ENCODE data around the gene NBDY. TPM values are rescaled to one million over a fixed set of nuclear protein-coding genes. Genes with fewer than 3 reads are reported as not detected.
A peak's percentile ranks its signal among the peaks of the same experiment; 100 is the strongest.
"Not testable (repeated sequence)": the region's sequence is repeated elsewhere in the genome, so short reads cannot be mapped to it uniquely, and the experiment has no call there.

NBDY gene
- total RNA-seq, 2 donors from 2014 or later: 57.7 to 66.5 TPM

DNA sequence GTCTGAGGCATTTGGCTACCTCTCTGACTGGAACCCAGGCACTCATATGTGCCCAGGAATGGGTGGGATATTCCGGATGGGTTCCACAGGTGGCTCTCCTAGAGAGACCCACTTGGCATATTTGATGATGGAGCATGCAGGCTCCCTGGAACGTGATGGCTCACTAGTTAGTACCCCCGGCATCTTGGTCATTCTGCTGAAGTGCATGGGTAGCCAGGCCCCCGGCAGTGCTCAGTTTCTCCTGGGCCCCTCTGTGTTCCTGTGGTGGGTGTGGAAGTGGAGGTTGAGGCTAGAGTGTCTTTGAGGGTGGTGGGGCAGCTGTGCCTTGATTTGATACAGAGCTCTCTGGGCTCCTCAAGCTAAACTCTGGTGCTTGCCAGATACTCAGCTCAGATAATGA lies 29.4 kb downstream of the NBDY start:
- no peak overlapping the region for H3K27ac Mint-ChIP-seq
- H3K36me3 Mint-ChIP-seq (ENCODE audit: insufficient read depth in 2 of 2): peaks cover 6% of the 10 kb centered on the region in 2 donors
- no peak overlapping the region for H3K4me3 Mint-ChIP-seq
- H3K9me3 Mint-ChIP-seq: peaks cover 0 to 1% of the 10 kb centered on the region in 2 donors
- DNase-seq (no peak), ATAC-seq (replicated peaks in 1 of 2) (no peak)
- H3K4me1 Mint-ChIP-seq (ENCODE audit: low read depth): peaks cover 23% of the 10 kb centered on the region
- H3K27me3 Mint-ChIP-seq (ENCODE audit: low read depth): no peaks in the 10 kb centered on the region

DNA sequence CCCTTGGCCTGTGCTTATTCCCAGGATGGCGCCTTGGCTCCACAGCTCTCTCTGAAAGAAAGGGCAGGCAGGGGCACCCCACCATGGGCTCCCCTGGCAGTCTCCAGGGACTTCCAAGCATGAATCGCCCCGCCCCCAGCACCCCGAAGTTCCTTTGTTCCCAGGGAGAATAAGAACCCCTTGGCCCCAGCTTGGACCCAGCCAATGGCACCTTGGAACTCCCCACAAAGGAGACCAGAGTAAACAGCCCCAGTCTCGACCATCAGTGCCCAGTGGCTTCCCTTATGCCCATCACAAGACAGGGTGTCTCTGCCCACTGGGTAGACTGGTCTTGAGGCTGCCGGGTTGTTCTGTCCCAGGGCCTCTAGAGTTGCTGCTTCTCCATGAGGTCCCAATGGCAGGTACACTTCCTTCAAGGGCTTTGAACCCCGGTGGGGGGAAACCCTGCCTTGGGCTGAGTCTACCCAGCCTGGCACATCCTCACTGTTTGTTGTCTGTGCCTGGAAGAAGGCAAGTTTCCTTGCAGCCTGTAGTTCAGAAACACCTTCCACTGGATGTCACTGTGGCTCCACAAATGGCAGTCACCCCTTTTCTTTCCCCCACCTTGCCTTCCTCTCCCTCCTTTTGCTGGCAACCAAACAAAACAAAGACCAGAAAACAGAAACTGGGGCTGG lies 30.8 kb downstream of the NBDY start:
- no peaks in the 10 kb centered on the region for H3K36me3 Mint-ChIP-seq (ENCODE audit: insufficient read depth in 2 of 2)
- H3K9me3 Mint-ChIP-seq: no peaks in the 10 kb centered on the region
- no peak overlapping the region for H3K27ac Mint-ChIP-seq
- no peaks in the 10 kb centered on the region for H3K27me3 Mint-ChIP-seq (ENCODE audit: low read depth)
- H3K4me3 Mint-ChIP-seq: no peak overlapping the region
- H3K4me1 Mint-ChIP-seq (ENCODE audit: low read depth): peaks cover 36% of the 10 kb centered on the region
- ATAC-seq (replicated peaks in 1 of 2) (no peak), DNase-seq (no peak)

DNA sequence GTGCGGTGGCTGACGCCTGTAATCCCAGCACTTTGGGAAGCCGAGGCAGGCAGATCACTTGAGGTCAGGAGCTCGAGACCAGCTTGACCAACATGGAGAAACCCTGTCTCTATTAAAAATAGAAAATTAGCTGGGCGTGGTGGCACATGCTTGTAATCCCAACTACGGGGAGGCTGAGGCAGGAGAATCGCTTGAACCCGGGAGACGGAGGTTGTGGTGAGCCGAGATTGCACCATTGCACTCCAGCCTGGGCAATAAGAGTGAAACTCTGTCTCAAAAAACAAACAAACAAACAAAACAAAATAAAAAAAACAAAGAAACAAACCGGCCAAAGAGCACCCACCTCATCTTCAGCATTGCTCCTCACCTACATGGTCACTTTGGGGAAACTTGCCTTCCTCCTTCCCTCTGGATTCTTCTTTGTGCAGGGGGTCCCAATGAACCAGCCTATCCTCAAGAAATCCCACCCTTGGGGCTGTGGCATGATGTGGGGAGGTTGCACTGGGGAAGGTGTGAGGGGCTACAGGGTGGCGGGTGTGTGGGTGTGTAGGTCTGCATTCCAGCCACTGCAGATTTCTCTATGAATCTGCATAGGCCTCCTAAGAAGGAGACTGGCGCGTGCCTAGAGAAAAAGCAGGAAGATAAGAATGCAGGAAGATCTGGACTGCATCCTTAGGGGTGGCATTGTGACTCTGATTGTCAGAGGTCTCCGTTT lies 31.5 kb downstream of the NBDY start:
- not testable (repeated sequence) for DNase-seq; H3K27me3 Mint-ChIP-seq (ENCODE audit: low read depth); ATAC-seq (replicated peaks in 1 of 2); H3K27ac Mint-ChIP-seq; H3K36me3 Mint-ChIP-seq (ENCODE audit: insufficient read depth in 2 of 2); H3K9me3 Mint-ChIP-seq; H3K4me3 Mint-ChIP-seq
- H3K4me1 Mint-ChIP-seq (ENCODE audit: low read depth): peaks cover 43% of the 10 kb centered on the region

DNA sequence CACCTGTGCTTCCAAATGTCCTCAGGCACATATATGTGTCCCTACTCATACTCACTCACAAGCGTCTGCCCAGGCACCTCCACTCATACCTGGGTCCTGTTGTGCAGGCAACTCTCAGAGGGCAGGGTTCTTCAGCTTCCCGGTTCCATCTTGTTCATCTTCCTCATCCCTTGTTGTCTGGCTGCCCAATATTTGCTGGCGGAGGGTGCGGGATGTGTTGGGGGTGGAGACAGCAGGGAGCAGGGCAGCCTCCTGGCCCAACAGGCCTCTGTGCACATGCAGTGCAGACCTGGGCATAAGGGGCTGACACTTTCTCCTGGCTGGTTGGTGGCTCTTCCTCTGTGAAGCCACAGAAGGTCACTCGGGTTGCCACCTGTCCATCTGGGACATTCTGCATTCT lies 32.1 kb downstream of the NBDY start:
- no peaks in the 10 kb centered on the region for H3K27me3 Mint-ChIP-seq (ENCODE audit: low read depth)
- peaks cover 0 to 2% of the 10 kb centered on the region in 2 donors for H3K36me3 Mint-ChIP-seq (ENCODE audit: insufficient read depth in 2 of 2)
- H3K4me1 Mint-ChIP-seq (ENCODE audit: low read depth): peaks cover 49% of the 10 kb centered on the region
- no peak for DNase-seq
- no peaks in the 10 kb centered on the region for H3K9me3 Mint-ChIP-seq
- H3K4me3 Mint-ChIP-seq: no peak overlapping the region
- no peak overlapping the region for H3K27ac Mint-ChIP-seq
- no peak for ATAC-seq (replicated peaks in 1 of 2)

DNA sequence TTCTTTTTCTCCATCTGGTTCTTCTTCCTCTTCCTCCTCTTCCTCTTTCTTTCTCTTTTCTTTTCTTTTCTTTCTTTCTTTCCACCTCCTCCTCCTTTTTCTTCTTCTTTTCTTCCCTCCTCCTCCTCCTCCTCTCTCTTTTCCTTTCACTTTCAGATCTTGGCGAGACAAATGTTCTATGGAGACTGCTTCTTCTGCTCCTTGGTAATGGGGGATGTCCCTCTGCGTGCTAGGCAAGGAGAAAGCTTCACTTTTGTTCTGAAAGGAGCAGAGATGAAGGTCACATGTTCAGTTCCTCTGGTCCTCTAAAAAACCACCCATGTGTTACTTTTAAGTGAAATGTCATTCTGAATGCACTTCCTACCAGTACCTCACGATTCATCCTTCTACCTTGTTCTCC lies 33.2 kb downstream of the NBDY start:
- Mint-ChIP-seq H3K4me3 (peak overlapping the region; percentile 75 to 88), H3K27ac (peak overlapping the region; percentile 90), H3K9me3 (no peaks in the 10 kb centered on the region), H3K27me3 (ENCODE audit: low read depth) (no peaks in the 10 kb centered on the region), H3K4me1 (ENCODE audit: low read depth) (peaks cover 53% of the 10 kb centered on the region), H3K36me3 (ENCODE audit: insufficient read depth in 2 of 2) (peaks cover 0 to 2% of the 10 kb centered on the region in 2 donors)
- DNase-seq (no peak), ATAC-seq (replicated peaks in 1 of 2) (peak in 1 of 2 donors; percentile 30)

DNA sequence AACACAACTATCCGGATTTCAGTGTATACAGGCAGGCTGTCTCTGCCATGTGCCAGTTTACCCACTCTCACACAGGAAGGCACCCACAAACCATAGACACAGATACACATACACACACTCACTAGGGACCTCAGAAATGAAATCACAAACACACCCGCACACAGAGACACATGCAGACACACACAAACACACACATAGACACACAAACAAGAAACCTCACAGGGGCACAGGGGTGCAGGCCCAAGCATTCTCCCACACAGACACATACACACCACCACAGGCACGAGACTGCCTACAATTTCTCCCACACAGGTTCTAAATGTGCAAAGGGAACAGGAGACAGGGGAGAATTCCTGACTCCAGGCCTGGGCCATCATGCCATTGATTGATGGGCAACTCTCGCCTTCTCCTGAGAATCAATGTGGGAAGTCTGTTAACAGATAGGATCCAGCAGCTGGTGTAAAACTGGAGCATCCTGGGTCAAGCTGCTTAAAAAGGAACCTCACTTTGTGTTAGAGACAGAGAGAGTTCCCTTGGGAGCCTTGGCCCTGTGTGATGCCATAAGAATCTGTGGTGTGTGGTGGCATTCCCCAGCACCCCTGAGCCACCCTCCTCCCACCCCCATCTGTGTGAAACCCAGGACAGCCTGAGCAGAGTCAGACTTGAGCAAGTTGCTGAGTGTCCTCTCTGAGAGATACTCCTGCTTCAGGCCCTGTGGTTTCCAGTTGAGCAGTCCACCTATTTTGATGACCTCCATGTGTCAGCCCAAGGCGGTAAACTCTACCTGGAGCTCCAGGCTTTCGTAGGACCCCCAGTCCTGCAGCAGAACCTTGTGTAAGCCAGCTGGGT lies 33.9 kb downstream of the NBDY start:
- Mint-ChIP-seq H3K36me3 (ENCODE audit: insufficient read depth in 2 of 2) (peaks cover 0 to 2% of the 10 kb centered on the region in 2 donors), H3K27ac (peak overlapping the region; percentile 90), H3K4me3 (peak overlapping the region; percentile 75 to 88), H3K4me1 (ENCODE audit: low read depth) (peaks cover 53% of the 10 kb centered on the region), H3K27me3 (ENCODE audit: low read depth) (no peaks in the 10 kb centered on the region), H3K9me3 (no peaks in the 10 kb centered on the region)
- DNase-seq (no peak), ATAC-seq (replicated peaks in 1 of 2) (peak in 1 of 2 donors; percentile 9)

DNA sequence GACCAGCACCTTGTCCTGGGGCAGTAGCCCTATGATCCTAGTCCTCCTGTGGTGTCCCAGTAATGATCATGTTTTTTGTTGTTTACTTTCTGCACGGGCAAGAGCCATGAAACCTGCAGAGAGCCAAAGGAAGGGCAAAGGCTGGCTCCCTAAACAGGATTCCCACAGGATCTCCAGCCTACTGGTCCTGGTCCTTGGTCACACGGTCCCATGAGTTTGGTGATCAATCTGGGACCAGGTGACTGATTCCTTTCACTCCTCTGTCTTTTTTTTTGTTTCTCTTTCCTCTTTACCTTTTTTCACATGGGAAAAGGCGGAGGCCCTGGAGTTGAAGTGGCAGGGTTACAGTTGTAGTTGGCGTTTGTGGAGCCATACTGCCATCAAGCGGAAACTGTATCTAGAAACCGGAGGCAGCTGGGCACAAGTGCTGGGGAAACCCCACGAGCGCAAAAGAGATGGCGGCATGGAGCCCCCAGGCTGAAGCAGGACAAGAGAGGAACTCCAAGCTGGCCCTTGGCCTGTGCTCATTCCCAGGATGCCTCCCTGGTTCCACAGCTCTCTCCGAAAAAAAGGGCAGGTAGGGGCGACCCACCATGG lies 34.6 kb downstream of the NBDY start:
- Mint-ChIP-seq H3K27me3 (ENCODE audit: low read depth) (no peaks in the 10 kb centered on the region), H3K9me3 (no peaks in the 10 kb centered on the region), H3K27ac (peak overlapping the region; percentile 92), H3K4me3 (peak overlapping the region; percentile 88 to 90), H3K36me3 (ENCODE audit: insufficient read depth in 2 of 2) (peaks cover 0 to 2% of the 10 kb centered on the region in 2 donors), H3K4me1 (ENCODE audit: low read depth) (peaks cover 53% of the 10 kb centered on the region)
- peak in 1 of 2 donors; percentile 25 for ATAC-seq (replicated peaks in 1 of 2)
- peak in 1 of 2 donors; percentile 79 for DNase-seq

DNA sequence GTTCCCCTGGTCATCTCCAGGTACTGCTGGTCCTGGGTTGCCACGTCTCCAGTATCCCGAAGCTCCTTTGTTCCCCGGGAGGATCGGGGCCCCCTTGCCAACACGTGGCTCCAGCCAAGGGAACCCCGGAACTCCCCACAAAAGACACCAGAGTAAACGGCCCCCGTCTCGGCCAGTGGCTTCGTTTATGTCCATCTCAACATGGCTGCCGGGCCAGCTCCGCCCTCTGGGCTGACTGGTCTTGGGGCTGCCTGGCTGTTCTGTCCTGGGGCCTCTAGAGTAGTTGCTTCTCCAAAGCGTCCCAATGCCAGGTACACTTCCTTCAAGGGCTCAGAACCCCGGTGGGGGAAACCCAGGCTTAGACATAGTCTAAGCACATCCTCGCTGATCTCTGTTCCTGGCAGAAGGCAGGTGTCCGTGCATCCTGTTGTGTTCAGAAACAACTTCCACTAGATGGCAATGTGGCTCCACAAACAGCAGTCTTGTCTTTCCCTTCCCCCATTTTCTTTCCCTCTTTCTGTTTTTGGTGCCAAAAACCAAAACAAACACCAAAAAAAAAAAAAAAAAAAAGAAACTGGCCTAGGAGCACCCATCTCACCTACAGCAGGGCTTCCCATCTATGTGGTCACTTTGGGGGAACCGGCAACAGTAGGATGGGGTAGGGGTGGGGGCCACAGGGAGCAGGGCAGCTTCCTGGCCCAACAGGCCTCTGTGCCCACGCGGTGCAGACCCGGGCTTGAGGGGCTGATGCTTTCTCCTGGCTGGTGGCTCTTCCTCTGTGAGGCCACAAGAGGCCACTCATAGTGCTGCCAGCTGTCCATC lies 35.3 kb downstream of the NBDY start:
- Mint-ChIP-seq H3K27ac (peak overlapping the region; percentile 98), H3K4me3 (peak overlapping the region; percentile 88 to 90), H3K9me3 (no peaks in the 10 kb centered on the region), H3K4me1 (ENCODE audit: low read depth) (peaks cover 53% of the 10 kb centered on the region), H3K36me3 (ENCODE audit: insufficient read depth in 2 of 2) (peaks cover 0 to 2% of the 10 kb centered on the region in 2 donors), H3K27me3 (ENCODE audit: low read depth) (no peaks in the 10 kb centered on the region)
- DNase-seq: peak; percentile 70 to 82
- ATAC-seq (replicated peaks in 1 of 2): peak; percentile 56 to 75

DNA sequence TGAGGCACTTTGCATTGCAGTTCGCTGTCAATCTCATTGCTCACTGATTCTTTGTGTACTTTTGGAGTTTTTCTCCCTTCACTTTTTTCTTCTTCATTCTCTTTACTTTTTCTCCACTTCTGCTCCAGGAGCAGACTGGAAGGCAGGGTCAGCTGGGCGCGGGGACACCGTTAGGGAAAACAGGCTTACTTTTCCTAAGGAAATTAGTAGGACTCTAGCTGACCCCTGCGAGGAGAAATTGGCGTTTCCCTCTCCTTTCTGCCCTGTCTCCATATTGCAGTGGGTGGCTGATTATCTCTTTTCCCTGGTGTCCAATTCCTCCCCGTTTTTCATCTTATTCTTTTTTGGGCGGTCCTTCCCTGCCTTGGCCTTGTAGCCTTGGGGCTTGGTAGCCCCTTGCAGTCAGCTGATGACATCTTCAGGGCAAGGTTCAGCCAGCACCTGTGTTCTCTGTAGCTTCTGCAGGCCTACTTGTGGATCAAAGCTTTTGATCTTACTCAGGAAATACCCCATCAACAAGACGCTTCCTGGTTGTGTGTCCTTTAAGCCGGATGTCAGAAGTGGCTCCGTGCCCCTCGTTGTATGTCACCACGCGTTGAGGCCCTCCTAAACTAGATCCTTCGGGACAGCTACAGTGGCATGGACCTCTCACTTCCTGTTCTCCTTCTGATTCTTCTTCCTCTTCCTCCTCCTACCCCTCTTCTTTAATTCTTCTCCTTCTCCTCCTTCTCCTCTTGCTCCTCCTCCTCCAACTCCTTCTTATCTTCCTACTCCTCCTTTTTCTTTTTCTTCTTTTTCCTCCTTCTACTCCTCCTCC lies 36.1 kb downstream of the NBDY start:
- Mint-ChIP-seq H3K27ac (peak overlapping the region; percentile 98), H3K4me1 (ENCODE audit: low read depth) (peaks cover 53% of the 10 kb centered on the region), H3K27me3 (ENCODE audit: low read depth) (no peaks in the 10 kb centered on the region), H3K36me3 (ENCODE audit: insufficient read depth in 2 of 2) (peaks cover 0 to 2% of the 10 kb centered on the region in 2 donors), H3K9me3 (no peaks in the 10 kb centered on the region), H3K4me3 (peak overlapping the region; percentile 88 to 90)
- DNase-seq: peak in 1 of 2 donors; percentile 18
- ATAC-seq (replicated peaks in 1 of 2): peak in 1 of 2 donors; percentile 45

DNA sequence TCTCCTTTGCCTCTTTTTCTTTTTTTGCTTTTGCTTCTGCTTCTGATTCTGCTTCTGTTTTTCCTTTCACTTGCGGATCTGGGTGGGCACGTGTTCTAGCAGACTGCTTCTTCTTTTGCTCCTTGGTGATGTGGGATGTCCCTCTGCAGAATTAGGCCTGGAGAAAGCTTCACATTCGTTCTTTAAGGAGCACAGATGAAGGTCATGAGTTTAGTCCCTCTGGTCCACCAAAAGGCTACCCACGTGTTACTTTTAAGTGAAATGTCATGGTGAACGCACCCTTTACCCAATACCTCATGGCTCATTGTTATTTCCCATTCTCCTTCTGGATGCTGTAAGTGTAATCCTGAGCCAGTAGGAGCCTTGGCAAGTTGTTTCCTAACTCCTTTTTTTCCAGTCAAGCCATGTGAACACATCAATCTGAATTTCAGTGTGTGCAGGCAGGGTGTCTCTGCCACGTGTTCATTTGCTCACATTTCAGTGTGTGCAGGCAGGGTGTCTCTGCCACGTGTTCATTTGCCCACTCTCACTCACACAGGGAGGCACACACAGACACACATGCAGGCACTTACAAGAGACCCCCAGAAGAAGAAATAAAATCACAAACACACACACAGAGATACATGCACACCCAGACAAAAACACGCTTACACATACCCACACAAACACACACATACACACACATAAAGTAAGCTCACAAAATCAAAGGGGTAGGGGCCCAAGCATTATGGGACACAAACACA lies 36.9 kb downstream of the NBDY start:
- Mint-ChIP-seq H3K9me3 (no peaks in the 10 kb centered on the region), H3K27ac (peak overlapping the region; percentile 98), H3K4me1 (ENCODE audit: low read depth) (peaks cover 53% of the 10 kb centered on the region), H3K4me3 (peak overlapping the region; percentile 88 to 90), H3K27me3 (ENCODE audit: low read depth) (no peaks in the 10 kb centered on the region), H3K36me3 (ENCODE audit: insufficient read depth in 2 of 2) (peaks cover 0 to 2% of the 10 kb centered on the region in 2 donors)
- ATAC-seq (replicated peaks in 1 of 2) (no peak), DNase-seq (no peak)
